ENCODE results near the gene ANKRD30BL. TPM values are rescaled to one million over a fixed set of nuclear protein-coding genes. Genes with fewer than 3 reads are reported as not detected.
"Not testable (repeated sequence)": the region's sequence is repeated elsewhere in the genome, so short reads cannot be mapped to it uniquely, and the experiment has no call there.

ANKRD30BL gene, protein sequence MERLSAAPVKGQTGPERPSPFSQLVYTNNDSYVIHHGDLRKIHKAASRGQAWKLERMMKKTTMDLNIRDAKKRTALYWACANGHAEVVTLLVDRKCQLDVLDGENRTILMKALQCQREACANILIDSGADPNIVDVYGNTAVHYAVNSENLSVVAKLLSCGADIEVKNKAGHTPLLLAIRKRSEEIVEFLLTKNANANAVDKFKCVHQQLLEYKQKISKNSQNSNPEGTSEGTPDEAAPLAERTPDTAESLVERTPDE
- total RNA-seq: not detected in 2 replicates

DNA sequence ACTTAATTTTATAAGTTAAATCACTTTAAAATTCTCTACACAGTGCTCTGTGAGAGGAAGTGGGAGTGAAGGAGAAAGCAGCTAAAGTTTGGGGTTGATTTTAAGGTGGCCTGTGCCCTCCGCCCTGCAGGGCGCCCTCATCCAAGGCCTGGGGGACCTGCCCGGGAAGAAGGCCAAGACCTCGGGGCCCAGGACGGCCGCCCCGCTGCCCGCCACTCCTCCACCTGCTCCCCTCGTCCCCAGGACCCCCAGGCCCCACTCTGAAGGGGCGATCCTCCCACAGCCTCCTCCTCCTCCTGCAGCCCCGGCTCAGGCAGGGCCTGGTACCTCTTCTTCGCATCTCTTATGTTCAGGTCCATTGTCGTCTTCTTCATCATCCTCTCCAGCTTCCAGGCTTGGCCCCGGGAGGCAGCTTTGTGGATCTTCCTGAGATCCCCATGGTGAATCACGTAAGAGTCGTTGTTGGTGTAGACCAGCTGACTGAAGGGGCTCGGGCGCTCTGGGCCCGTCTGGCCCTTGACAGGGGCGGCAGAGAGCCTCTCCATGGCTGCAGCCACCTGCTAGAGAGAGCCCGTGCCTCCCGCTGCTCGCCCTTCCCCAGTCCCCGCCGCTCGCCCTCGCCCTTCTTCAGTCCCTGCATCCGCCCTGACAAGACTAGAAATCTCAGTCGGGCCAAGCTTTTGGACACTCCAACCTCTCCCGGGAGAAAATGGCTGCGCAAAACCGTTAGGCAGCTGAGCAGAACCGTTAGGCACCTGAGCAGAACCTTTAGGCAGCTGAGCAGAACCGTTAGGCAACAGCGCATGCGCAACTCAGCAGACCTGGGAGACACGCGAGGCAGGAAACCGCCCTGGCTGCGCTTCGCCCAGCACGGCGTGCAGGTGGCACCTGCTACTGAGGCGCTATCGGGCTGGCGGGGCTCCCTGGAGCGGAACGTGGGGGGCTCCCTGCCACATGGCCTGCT lies at the start of gene ANKRD30BL:
ANKRD30BL (minus strand) TSS at position 792 of the 964 bp plus-strand sequence; CDS start at position 545, 247 bp downstream.
- H3K4me3 Mint-ChIP-seq (ENCODE audit: low read depth); H3K36me3 Mint-ChIP-seq (ENCODE audit: low read depth); DNase-seq (ENCODE audit: low spot score); H3K27ac Mint-ChIP-seq; H3K27me3 Mint-ChIP-seq (ENCODE audit: low read depth); intact Hi-C loops (cut with micrococcal nuclease); H3K9me3 Mint-ChIP-seq; H3K4me1 Mint-ChIP-seq (ENCODE audit: low read depth): not testable (repeated sequence)

DNA sequence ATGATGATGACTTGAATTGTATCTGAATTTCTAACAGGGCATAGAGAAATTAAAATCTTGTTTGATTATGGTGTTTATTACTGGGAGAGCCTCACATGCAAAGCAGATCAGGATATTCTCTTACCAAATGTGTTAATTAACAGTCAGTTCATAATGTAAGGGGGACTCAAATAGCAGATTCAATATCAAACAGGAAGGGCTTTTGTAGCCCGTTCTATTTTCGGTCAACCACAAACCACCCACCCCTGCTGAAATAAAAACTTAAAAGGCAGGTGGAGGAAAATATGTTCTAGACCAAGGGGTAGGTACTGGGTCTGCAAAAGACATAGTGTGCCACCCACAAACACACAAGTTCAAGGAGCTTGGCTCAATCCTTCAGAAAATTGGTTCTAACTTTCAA lies 41.1 kb upstream of the ANKRD30BL start:
- intact Hi-C loops (cut with micrococcal nuclease); H3K27ac Mint-ChIP-seq; H3K4me1 Mint-ChIP-seq (ENCODE audit: low read depth); H3K36me3 Mint-ChIP-seq (ENCODE audit: low read depth); H3K4me3 Mint-ChIP-seq (ENCODE audit: low read depth); DNase-seq (ENCODE audit: low spot score); H3K27me3 Mint-ChIP-seq (ENCODE audit: low read depth); H3K9me3 Mint-ChIP-seq: not testable (repeated sequence)

GRCh38 chr2:132192854-132193253 lies 31.1 kb upstream of the ANKRD30BL start:
- H3K9me3 Mint-ChIP-seq; H3K36me3 Mint-ChIP-seq (ENCODE audit: low read depth); H3K4me1 Mint-ChIP-seq (ENCODE audit: low read depth); H3K4me3 Mint-ChIP-seq (ENCODE audit: low read depth); H3K27me3 Mint-ChIP-seq (ENCODE audit: low read depth); H3K27ac Mint-ChIP-seq; intact Hi-C loops (cut with micrococcal nuclease); DNase-seq (ENCODE audit: low spot score): not testable (repeated sequence)

GRCh38 chr2:132167100-132167499 lies 5.3 kb upstream of the ANKRD30BL start:
- not testable (repeated sequence) for DNase-seq (ENCODE audit: low spot score)

DNA sequence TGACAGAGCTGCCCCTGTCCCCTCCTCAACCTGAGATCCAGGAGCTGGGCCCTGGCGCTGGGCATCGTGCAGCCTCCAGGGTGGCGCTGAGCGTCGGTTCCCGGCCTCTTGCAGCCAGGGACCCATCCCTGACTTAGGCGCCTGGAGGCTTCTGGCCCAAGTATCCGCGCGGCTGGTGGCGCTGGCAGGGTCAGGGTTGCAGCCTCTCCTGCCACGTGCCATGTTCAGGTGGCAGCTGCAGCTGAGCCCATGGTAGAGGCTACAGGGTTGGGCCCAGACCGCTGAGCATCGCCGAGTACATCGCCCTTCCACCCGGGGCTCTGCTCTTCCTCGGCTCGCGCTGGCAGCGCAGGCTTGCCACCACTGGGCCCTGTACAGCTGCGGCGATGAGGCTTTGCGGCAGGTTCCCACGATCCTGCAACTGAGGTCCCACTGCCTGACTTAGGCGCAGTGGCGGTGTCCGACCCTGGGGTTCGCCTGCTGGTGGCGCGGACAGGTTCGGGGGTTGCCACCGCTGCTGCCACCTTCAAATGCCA lies 441 bp upstream of the ANKRD30BL start:
- H3K9me3 Mint-ChIP-seq; H3K27ac Mint-ChIP-seq; DNase-seq (ENCODE audit: low spot score); H3K27me3 Mint-ChIP-seq (ENCODE audit: low read depth); H3K4me1 Mint-ChIP-seq (ENCODE audit: low read depth); intact Hi-C loops (cut with micrococcal nuclease); H3K36me3 Mint-ChIP-seq (ENCODE audit: low read depth); H3K4me3 Mint-ChIP-seq (ENCODE audit: low read depth): not testable (repeated sequence)

More at GRCh38 chr2:132167100-132167499, 5.3 kb upstream of the ANKRD30BL start:
- H3K27ac Mint-ChIP-seq; intact Hi-C loops (cut with micrococcal nuclease); H3K27me3 Mint-ChIP-seq (ENCODE audit: low read depth); H3K4me3 Mint-ChIP-seq (ENCODE audit: low read depth); H3K36me3 Mint-ChIP-seq (ENCODE audit: low read depth); H3K4me1 Mint-ChIP-seq (ENCODE audit: low read depth); H3K9me3 Mint-ChIP-seq: not testable (repeated sequence)

DNA sequence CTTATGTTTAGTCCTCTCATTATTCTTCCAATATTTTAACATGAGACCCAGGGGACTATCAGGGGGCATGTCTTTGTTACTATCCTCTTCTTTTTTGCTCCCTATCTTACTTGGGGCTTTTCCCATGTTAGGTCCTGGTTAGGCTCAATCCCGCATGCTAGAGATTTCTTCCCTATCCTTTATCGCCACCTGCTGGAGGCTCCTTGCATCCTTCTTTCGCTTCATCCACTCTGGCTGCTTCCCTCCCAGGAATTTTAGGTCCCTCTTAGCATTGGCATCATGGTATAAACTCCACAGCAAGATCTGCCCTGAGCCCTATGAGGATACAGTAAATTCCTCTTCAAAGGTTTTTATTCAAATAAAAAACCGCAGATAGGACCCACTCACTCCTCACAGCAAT lies 15.0 kb downstream of the ANKRD30BL start:
- H3K36me3 Mint-ChIP-seq (ENCODE audit: low read depth); H3K27me3 Mint-ChIP-seq (ENCODE audit: low read depth); DNase-seq (ENCODE audit: low spot score); H3K27ac Mint-ChIP-seq; H3K9me3 Mint-ChIP-seq; H3K4me3 Mint-ChIP-seq (ENCODE audit: low read depth); H3K4me1 Mint-ChIP-seq (ENCODE audit: low read depth): not testable (repeated sequence)
- intact Hi-C loops (cut with micrococcal nuclease): loop anchor here (5.0 kb wide), 1 partner anchor 474 kb away; no protein-coding TSS in a partner anchor
